Progenitor cell of endocrine pancreas (in vitro differentiated cells): Measurements from ENCODE around the gene KLHDC3. TPM values are rescaled to one million over a fixed set of nuclear protein-coding genes. Genes with fewer than 3 reads are reported as not detected.
A peak's percentile ranks its signal among the peaks of the same experiment; 100 is the strongest.

ENCODE experiments used
- DNase-seq: peaks from one replicate; pipeline ENCODE4 v3.0.0; 2021; ENCODE audit warnings: low spot score; ENCODE audit not compliant: unreplicated experiment
- H3K27ac Mint-ChIP-seq: 2 replicates; pipeline ENCODE4 v1.8.0; 2021; ENCODE audit warnings: mild to moderate bottlenecking, moderate library complexity, mixed read lengths
- H3K27me3 Mint-ChIP-seq: 2 replicates; pipeline ENCODE4 v1.8.0; 2021; ENCODE audit warnings: mixed read lengths
- H3K36me3 Mint-ChIP-seq: 2 replicates; pipeline ENCODE4 v1.8.0; 2022; ENCODE audit warnings: mixed read lengths; ENCODE audit not compliant: insufficient read depth
- H3K4me1 Mint-ChIP-seq: 2 replicates; pipeline ENCODE4 v1.8.0; 2021; ENCODE audit warnings: low read depth, mixed read lengths
- H3K4me3 Mint-ChIP-seq: 2 replicates; pipeline ENCODE4 v1.8.0; 2021; ENCODE audit warnings: low read depth, mild to moderate bottlenecking, moderate library complexity, mixed read lengths
- H3K9me3 Mint-ChIP-seq: 2 replicates; pipeline ENCODE4 v1.8.0; 2021; ENCODE audit warnings: low read depth, mixed read lengths
- total RNA-seq: library from RNA; stranded (reverse); gene quantifications from 2 replicates; pipeline ENCODE4 v1.2.1, GENCODE V29; 2021
- TF ChIP-seq, protein P1 (sequence below): fragments of 200-600 bp; sonication (generic); IDR thresholded peaks from one replicate; pipeline ENCODE4 v1.5.0; 2021; ENCODE audit warnings: antibody characterized with exemption, mild to moderate bottlenecking; ENCODE audit not compliant: unreplicated experiment

Gene KLHDC3
- total RNA-seq, 1 donor from 2014 or later, result 91.1 TPM

DNA sequence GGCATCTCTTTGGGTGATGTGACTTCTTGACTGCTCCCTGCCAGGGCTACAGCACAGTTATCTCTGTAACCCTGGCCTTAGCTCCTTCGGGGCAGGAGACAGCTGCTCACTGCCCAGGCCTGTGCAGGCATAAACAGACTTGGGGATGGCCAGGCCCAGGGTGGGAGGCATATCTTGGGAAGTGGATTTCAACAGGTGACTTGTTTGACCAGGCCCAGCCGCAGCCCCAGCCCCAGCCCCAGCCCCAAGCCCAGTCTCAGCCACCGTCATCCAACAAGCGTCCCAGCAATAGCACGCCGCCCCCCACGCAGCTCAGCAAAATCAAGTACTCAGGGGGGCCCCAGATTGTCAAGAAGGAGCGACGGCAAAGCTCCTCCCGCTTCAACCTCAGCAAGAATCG lies 7.8 kb upstream of the KLHDC3 start:
- Mint-ChIP-seq H3K9me3 (no peaks in the 10 kb centered on the region), H3K4me3 (no peak overlapping the region), H3K27me3 (no peaks in the 10 kb centered on the region), H3K27ac (no peak overlapping the region), H3K4me1 (no peaks in the 10 kb centered on the region), H3K36me3 (peaks cover 8% of the 10 kb centered on the region)
- no peak for DNase-seq
- TF ChIP-seq, protein P1, sequence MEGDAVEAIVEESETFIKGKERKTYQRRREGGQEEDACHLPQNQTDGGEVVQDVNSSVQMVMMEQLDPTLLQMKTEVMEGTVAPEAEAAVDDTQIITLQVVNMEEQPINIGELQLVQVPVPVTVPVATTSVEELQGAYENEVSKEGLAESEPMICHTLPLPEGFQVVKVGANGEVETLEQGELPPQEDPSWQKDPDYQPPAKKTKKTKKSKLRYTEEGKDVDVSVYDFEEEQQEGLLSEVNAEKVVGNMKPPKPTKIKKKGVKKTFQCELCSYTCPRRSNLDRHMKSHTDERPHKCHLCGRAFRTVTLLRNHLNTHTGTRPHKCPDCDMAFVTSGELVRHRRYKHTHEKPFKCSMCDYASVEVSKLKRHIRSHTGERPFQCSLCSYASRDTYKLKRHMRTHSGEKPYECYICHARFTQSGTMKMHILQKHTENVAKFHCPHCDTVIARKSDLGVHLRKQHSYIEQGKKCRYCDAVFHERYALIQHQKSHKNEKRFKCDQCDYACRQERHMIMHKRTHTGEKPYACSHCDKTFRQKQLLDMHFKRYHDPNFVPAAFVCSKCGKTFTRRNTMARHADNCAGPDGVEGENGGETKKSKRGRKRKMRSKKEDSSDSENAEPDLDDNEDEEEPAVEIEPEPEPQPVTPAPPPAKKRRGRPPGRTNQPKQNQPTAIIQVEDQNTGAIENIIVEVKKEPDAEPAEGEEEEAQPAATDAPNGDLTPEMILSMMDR, result no peak

DNA sequence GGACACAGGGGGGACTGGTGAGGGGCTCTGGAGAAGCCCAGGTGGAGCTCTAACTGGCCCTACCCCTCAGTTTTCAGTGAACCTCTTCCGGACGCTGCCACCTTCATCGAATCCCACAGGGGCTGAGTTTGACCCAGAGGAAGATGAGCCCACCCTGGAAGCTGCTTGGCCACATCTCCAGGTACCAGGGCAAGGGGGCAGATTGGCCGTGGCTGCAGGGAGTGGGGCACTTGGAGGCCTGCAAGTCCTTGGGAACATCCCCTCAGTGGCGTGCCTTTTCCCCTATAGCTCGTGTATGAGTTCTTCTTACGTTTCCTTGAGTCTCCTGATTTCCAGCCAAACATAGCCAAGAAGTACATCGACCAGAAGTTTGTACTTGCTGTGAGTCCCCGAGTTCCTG lies 6.9 kb upstream of the KLHDC3 start:
- no peak overlapping the region for H3K4me3 Mint-ChIP-seq
- H3K4me1 Mint-ChIP-seq, result peaks cover 2% of the 10 kb centered on the region
- no peaks in the 10 kb centered on the region for H3K9me3 Mint-ChIP-seq
- no peaks in the 10 kb centered on the region for H3K27me3 Mint-ChIP-seq
- TF ChIP-seq, protein P1, result no peak
- H3K36me3 Mint-ChIP-seq, result peaks cover 12% of the 10 kb centered on the region
- no peak for DNase-seq
- no peak overlapping the region for H3K27ac Mint-ChIP-seq

DNA sequence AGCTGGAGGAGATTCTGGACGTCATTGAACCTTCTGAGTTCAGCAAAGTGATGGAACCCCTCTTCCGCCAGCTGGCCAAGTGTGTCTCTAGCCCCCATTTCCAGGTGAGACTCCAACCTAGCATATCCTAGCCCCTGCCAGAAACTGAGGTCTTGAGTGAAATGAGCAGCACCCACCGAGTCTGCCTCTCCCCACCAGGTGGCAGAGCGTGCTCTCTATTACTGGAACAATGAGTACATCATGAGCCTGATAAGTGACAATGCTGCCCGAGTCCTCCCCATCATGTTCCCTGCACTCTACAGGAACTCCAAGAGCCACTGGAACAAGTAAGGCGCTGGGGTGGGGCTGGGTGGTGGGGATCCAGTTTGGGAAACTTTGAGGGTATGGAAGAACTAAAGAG lies 4.9 kb upstream of the KLHDC3 start:
- Mint-ChIP-seq H3K4me3 (no peak overlapping the region), H3K9me3 (no peaks in the 10 kb centered on the region), H3K27me3 (no peaks in the 10 kb centered on the region), H3K4me1 (peaks cover 18% of the 10 kb centered on the region), H3K27ac (no peak overlapping the region), H3K36me3 (peaks cover 15% of the 10 kb centered on the region)
- DNase-seq, result no peak
- TF ChIP-seq, protein P1, result peak; percentile 51

DNA sequence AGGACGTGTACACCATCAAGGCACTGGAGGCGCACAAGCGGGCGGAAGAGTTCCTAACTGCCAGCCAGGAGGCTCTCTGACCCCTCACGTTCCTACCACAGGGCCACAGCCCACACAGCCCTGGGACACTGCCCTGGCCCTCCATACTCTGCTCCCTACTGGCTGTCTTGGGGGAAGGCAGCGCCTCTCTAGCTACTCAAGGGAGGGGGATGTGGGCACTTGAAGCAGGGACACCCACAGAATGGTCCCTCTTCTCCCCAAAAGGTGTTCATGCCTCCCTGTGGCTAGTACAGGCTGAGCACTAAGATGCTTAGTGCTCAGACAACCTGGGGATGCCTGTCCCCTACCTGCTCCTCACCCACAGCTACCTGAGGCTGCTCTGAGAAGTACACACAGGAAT lies 2.8 kb upstream of the KLHDC3 start:
- no peak for DNase-seq
- H3K27me3 Mint-ChIP-seq, result no peaks in the 10 kb centered on the region
- H3K4me3 Mint-ChIP-seq, result peak overlapping the region; percentile 33

DNA sequence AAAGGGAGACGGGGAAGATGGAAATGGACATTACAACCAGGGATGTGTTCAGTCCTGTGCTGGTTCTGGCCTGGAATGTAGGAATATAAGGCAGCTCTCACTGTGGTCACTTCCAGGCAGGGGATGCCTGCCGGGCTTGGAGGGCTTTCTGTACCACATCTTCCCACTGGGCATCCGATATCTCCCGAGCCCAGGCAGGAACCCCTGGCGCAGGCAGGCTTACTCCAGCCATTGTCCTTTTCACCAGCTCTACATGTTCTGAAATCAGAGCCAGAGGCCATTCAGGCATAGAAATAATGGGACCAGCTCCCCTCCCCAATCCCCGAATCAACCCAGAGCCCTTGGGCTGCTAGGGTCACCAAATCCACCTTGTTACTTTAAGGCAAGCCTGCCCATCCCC lies 1.7 kb upstream of the KLHDC3 start:
- H3K36me3 Mint-ChIP-seq, result peaks cover 12% of the 10 kb centered on the region
- H3K4me1 Mint-ChIP-seq, result peaks cover 30% of the 10 kb centered on the region
- TF ChIP-seq, protein P1, result no peak
- no peaks in the 10 kb centered on the region for H3K9me3 Mint-ChIP-seq
- H3K27me3 Mint-ChIP-seq, result no peaks in the 10 kb centered on the region
- DNase-seq, result no peak
- H3K27ac Mint-ChIP-seq, result peak overlapping the region; percentile 59
- peak overlapping the region; percentile 93 for H3K4me3 Mint-ChIP-seq

More for the DNA sequence above, 2.8 kb upstream of the KLHDC3 start:
- H3K4me1 Mint-ChIP-seq, result peaks cover 29% of the 10 kb centered on the region
- H3K27ac Mint-ChIP-seq, result no peak overlapping the region
- peaks cover 12% of the 10 kb centered on the region for H3K36me3 Mint-ChIP-seq
- no peaks in the 10 kb centered on the region for H3K9me3 Mint-ChIP-seq
- TF ChIP-seq, protein P1, result no peak
